Neural crest cell (in vitro differentiated cells): ENCODE measurements around the gene LTC4S. TPM values are rescaled to one million over a fixed set of nuclear protein-coding genes. Genes with fewer than 3 reads are reported as not detected.
A peak's percentile ranks its signal among the peaks of the same experiment; 100 is the strongest.

Source experiments
- DNase-seq: peaks from one replicate; pipeline ENCODE4 v3.0.0; 2021; ENCODE audit warnings: low read depth, mixed read lengths, low spot score
- H3K27ac Mint-ChIP-seq: one replicate; pipeline ENCODE4 v1.8.0; 2021; ENCODE audit warnings: mild to moderate bottlenecking, mixed read lengths; ENCODE audit not compliant: unreplicated experiment
- H3K27me3 Mint-ChIP-seq: 2 replicates; pipeline ENCODE4 v1.8.0; 2021; ENCODE audit warnings: low read depth, mild to moderate bottlenecking, mixed read lengths
- H3K36me3 Mint-ChIP-seq: 2 replicates; pipeline ENCODE4 v1.8.0; 2021; ENCODE audit warnings: low read depth, mild to moderate bottlenecking, mixed read lengths
- H3K4me1 Mint-ChIP-seq: 2 replicates; pipeline ENCODE4 v1.8.0; 2021; ENCODE audit warnings: mixed read lengths
- H3K4me3 Mint-ChIP-seq: one replicate; pipeline ENCODE4 v1.8.0; 2021; ENCODE audit warnings: mild to moderate bottlenecking, mixed read lengths
- H3K9me3 Mint-ChIP-seq: 2 replicates; pipeline ENCODE4 v1.8.0; 2021; ENCODE audit warnings: mixed read lengths
- CTCF ChIP-seq: fragments of 200-600 bp; sonication (generic); conservative IDR thresholded peaks from 2 replicates; pipeline ENCODE4 v1.5.0; 2021; ENCODE audit warnings: antibody characterized with exemption, mild to moderate bottlenecking
- total RNA-seq: library from RNA; stranded (reverse); gene quantifications from 2 replicates; pipeline ENCODE4 v1.2.1, GENCODE V29; 2021

Gene LTC4S
- total RNA-seq, 1 donor from 2014 or later: 3.3 TPM

- peak; percentile 48 for DNase-seq
- H3K27ac Mint-ChIP-seq: peak overlapping the region; percentile 39
- H3K4me3 Mint-ChIP-seq: no peak overlapping the region
- no peaks in the 10 kb centered on the region for H3K9me3 Mint-ChIP-seq
- H3K4me1 Mint-ChIP-seq: peaks cover 55% of the 10 kb centered on the region
- H3K27me3 Mint-ChIP-seq: no peaks in the 10 kb centered on the region
- TF ChIP-seq CTCF: peak; percentile 92
- peaks cover 2% of the 10 kb centered on the region for H3K36me3 Mint-ChIP-seq
Measured at GRCh38 chr5:179763215-179763945, 30.4 kb upstream of the LTC4S start.

- no peak for DNase-seq
- peaks cover 55% of the 10 kb centered on the region for H3K4me1 Mint-ChIP-seq
- no peaks in the 10 kb centered on the region for H3K9me3 Mint-ChIP-seq
- H3K36me3 Mint-ChIP-seq: peaks cover 5% of the 10 kb centered on the region
- no peak overlapping the region for H3K4me3 Mint-ChIP-seq
- TF ChIP-seq CTCF: no peak
- H3K27ac Mint-ChIP-seq: peak overlapping the region; percentile 39
- H3K27me3 Mint-ChIP-seq: no peaks in the 10 kb centered on the region
Measured at GRCh38 chr5:179764056-179764455, 29.7 kb upstream of the LTC4S start.

GRCh38 chr5:179765400-179765799 lies 28.4 kb upstream of the LTC4S start:
- no peaks in the 10 kb centered on the region for H3K9me3 Mint-ChIP-seq
- peaks cover 8% of the 10 kb centered on the region for H3K36me3 Mint-ChIP-seq
- peaks cover 45% of the 10 kb centered on the region for H3K4me1 Mint-ChIP-seq
- no peak overlapping the region for H3K4me3 Mint-ChIP-seq
- peak overlapping the region; percentile 48 for H3K27ac Mint-ChIP-seq
- H3K27me3 Mint-ChIP-seq: no peaks in the 10 kb centered on the region
- DNase-seq: no peak
- no peak for TF ChIP-seq CTCF

GRCh38 chr5:179766021-179766725 lies 27.6 kb upstream of the LTC4S start:
- Mint-ChIP-seq H3K4me1 (peaks cover 42% of the 10 kb centered on the region), H3K27ac (no peak overlapping the region)
- DNase-seq: no peak

More at GRCh38 chr5:179766021-179766725, 27.6 kb upstream of the LTC4S start:
- no peaks in the 10 kb centered on the region for H3K27me3 Mint-ChIP-seq
- TF ChIP-seq CTCF: no peak
- H3K36me3 Mint-ChIP-seq: peaks cover 14% of the 10 kb centered on the region
- H3K9me3 Mint-ChIP-seq: no peaks in the 10 kb centered on the region
- no peak overlapping the region for H3K4me3 Mint-ChIP-seq
